Parathyroid adenoma (tissue), 2 donors: ENCODE data around the gene RASA3.
"Not testable (repeated sequence)": the region's sequence is repeated elsewhere in the genome, so short reads cannot be mapped to it uniquely, and the experiment has no call there.

Source experiments
- H2AFZ ChIP-seq: fragments of 300-600 bp; sonication (generic); one replicate; pipeline ENCODE4 v1.7.0; 2017; ENCODE audit warnings: antibody characterized with exemption, mild to moderate bottlenecking
- H3K27ac ChIP-seq: fragments of 300-600 bp; sonication (generic); one replicate; pipeline ENCODE4 v1.7.0; 2017
- H3K27me3 ChIP-seq: fragments of 300-600 bp; sonication (generic); one replicate; pipeline ENCODE4 v1.7.0; 2017; ENCODE audit warnings: low read length; ENCODE audit not compliant: control insufficient read depth, insufficient read depth
- H3K36me3 ChIP-seq: fragments of 300-600 bp; sonication (generic); one replicate; pipeline ENCODE4 v1.7.0; 2017; ENCODE audit warnings: low read length; ENCODE audit not compliant: control insufficient read depth, insufficient read depth
- H3K4me1 ChIP-seq: fragments of 300-600 bp; sonication (generic); one replicate; pipeline ENCODE4 v1.7.0; 2017; ENCODE audit warnings: control low read depth
- H3K4me2 ChIP-seq: fragments of 300-600 bp; sonication (generic); one replicate; pipeline ENCODE4 v1.7.0; 2017; ENCODE audit warnings: low read length
- H3K4me3 ChIP-seq: fragments of 300-600 bp; sonication (generic); one replicate; pipeline ENCODE4 v1.7.0; 2017; ENCODE audit warnings: low read depth, low read length
- H3K79me2 ChIP-seq: fragments of 300-600 bp; sonication (generic); one replicate; pipeline ENCODE4 v1.7.0; 2017; ENCODE audit warnings: control low read depth
- H3K9ac ChIP-seq: fragments of 300-600 bp; sonication (generic); one replicate; pipeline ENCODE4 v1.7.0; 2017; ENCODE audit warnings: mild to moderate bottlenecking
- H3K9me3 ChIP-seq: fragments of 300-600 bp; sonication (generic); one replicate; pipeline ENCODE4 v1.7.0; 2017; ENCODE audit warnings: low read length; ENCODE audit not compliant: control insufficient read depth
- CTCF ChIP-seq: fragments of 300-600 bp; sonication (generic); IDR thresholded peaks from one replicate; pipeline ENCODE4 v1.7.0; 2017; ENCODE audit warnings: antibody characterized with exemption, mild to moderate bottlenecking
- donor health status: primary hyperparathyroidism.

The RASA3 gene

GRCh38 chr13:114151565-114152284, 19.3 kb upstream of the RASA3 start:
- no peak overlapping the region for H3K9ac ChIP-seq

GRCh38 chr13:114151031-114151430, 18.6 kb upstream of the RASA3 start:
- no peak for TF ChIP-seq CTCF
- H3K4me3 ChIP-seq = no peak overlapping the region
- no peaks in the 10 kb centered on the region for H3K9me3 ChIP-seq
- H3K79me2 ChIP-seq = no peaks in the 10 kb centered on the region
- H3K9ac ChIP-seq = no peak overlapping the region
- H3K4me1 ChIP-seq = no peaks in the 10 kb centered on the region
- no peak overlapping the region for H3K27ac ChIP-seq
- no peaks in the 10 kb centered on the region for H3K36me3 ChIP-seq
- H2AFZ ChIP-seq = no peak overlapping the region
- H3K27me3 ChIP-seq = no peaks in the 10 kb centered on the region
- no peak overlapping the region for H3K4me2 ChIP-seq

More at GRCh38 chr13:114151565-114152284, 19.3 kb upstream of the RASA3 start:
- Histone ChIP-seq H2AFZ (no peak overlapping the region), H3K4me3 (no peak overlapping the region), H3K27me3 (no peaks in the 10 kb centered on the region), H3K4me2 (no peak overlapping the region), H3K36me3 (no peaks in the 10 kb centered on the region), H3K9me3 (no peaks in the 10 kb centered on the region), H3K4me1 (no peaks in the 10 kb centered on the region), H3K27ac (no peak overlapping the region), H3K79me2 (no peaks in the 10 kb centered on the region)
- no peak for TF ChIP-seq CTCF

GRCh38 chr13:114149774-114150740, 17.6 kb upstream of the RASA3 start:
- Histone ChIP-seq H3K27me3 (no peaks in the 10 kb centered on the region), H3K4me3 (no peak overlapping the region), H3K9me3 (no peaks in the 10 kb centered on the region), H3K4me2 (no peak overlapping the region), H2AFZ (no peak overlapping the region), H3K4me1 (no peaks in the 10 kb centered on the region), H3K9ac (no peak overlapping the region), H3K79me2 (no peaks in the 10 kb centered on the region), H3K27ac (no peak overlapping the region), H3K36me3 (no peaks in the 10 kb centered on the region)
- TF ChIP-seq CTCF = no peak

GRCh38 chr13:114148886-114149285, 16.5 kb upstream of the RASA3 start:
- not testable (repeated sequence) for H3K27ac ChIP-seq, H2AFZ ChIP-seq, H3K4me3 ChIP-seq, H3K79me2 ChIP-seq, H3K27me3 ChIP-seq, H3K9ac ChIP-seq, H3K4me2 ChIP-seq, H3K4me1 ChIP-seq, H3K36me3 ChIP-seq, H3K9me3 ChIP-seq

GRCh38 chr13:114148521-114148855, 16.1 kb upstream of the RASA3 start:
- no peaks in the 10 kb centered on the region for H3K36me3 ChIP-seq
- H3K4me2 ChIP-seq = no peak overlapping the region
- TF ChIP-seq CTCF = no peak
- no peak overlapping the region for H2AFZ ChIP-seq
- H3K27me3 ChIP-seq = no peaks in the 10 kb centered on the region
- no peaks in the 10 kb centered on the region for H3K79me2 ChIP-seq
- no peak overlapping the region for H3K4me3 ChIP-seq
- H3K9me3 ChIP-seq = no peaks in the 10 kb centered on the region
- H3K27ac ChIP-seq = no peak overlapping the region
- no peaks in the 10 kb centered on the region for H3K4me1 ChIP-seq
- H3K9ac ChIP-seq = no peak overlapping the region
